GM18502 (cell line): ENCODE measurements around the gene ERC2.

Experiments
- ATAC-seq: cut with Tn5 transposase; IDR thresholded peaks from one replicate; pipeline ENCODE4 v1.9.1; 2021; ENCODE audit warnings: mild to moderate bottlenecking; ENCODE audit not compliant: unreplicated experiment, poor library complexity

ERC2 gene

GRCh38 chr3:55742022-55742831 lies 726.0 kb downstream of the ERC2 start:
- ATAC-seq: no peak

- ATAC-seq: no peak
These were observed 731.1 kb downstream of the ERC2 start for GRCh38 chr3:55737186-55737585.

DNA sequence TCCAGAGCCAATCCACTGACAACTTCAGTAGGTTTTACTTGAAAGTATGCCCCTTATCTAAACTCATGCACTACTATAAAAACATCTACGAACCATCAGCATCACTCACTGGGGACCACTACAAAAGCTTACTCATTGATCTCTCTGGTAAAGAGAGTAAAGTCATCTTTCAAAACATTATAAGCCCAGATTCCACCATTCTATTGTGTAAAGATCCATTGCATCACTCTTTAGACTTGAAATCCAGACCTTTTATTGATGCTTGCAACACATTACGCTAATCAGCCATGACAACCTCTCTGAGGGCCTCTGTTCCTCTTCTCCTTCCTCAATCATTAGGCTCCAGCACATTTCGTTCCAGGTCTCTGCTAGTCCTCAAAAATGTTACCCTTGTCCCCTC lies 732.3 kb downstream of the ERC2 start:
- no peak for ATAC-seq

- no peak for ATAC-seq
These were observed 736.5 kb downstream of the ERC2 start for GRCh38 chr3:55731741-55732140.

- ATAC-seq: no peak
These were observed 738.7 kb downstream of the ERC2 start for GRCh38 chr3:55729546-55729945.

GRCh38 chr3:55728461-55729100 lies 739.7 kb downstream of the ERC2 start:
- ATAC-seq: no peak

GRCh38 chr3:55726501-55726775 lies 741.8 kb downstream of the ERC2 start:
- ATAC-seq: no peak

GRCh38 chr3:55725681-55726500 lies 742.4 kb downstream of the ERC2 start:
- ATAC-seq: no peak

GRCh38 chr3:55724821-55725220 lies 743.4 kb downstream of the ERC2 start:
- peak; percentile 75 for ATAC-seq

- ATAC-seq: no peak
These were observed 743.9 kb downstream of the ERC2 start for GRCh38 chr3:55724407-55724784.

GRCh38 chr3:55723653-55724406 lies 744.4 kb downstream of the ERC2 start:
- peak; percentile 28 for ATAC-seq

DNA sequence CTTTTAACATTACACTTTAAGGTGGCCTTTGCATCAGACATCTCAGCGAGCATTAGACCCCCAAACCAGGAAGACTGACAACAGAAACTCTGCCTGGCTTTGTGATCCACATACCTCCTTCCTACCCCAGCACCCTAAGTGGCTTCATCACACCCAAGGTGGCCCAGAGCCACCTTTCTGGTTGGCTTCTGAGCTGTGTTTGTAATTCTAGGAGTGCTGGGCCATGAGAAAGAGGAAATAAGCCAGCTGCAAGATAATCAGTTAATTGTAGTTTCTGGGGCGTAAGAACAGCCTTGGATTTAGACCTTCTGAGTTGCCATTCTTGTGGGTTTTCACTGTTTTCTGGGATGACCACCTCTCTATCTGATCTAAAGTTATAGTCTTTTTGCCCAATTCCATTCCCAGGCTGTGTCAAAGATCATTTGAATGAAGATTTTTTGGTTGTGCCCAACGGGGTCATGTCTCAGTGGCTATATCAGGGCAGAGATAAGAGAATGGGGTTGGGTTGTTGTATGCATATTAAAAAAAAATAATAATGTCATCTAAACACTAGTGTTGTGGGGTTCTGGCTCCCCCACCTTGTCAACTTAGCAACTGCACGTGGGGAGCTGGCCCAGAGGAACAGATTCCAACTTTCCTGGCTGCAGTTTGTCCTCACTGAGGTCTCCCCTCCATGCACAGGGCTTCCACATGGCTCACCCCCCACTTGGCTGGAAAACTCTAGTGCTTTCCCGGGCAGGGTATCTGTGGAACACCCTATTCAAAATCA lies 746.4 kb downstream of the ERC2 start:
- ATAC-seq: no peak

DNA sequence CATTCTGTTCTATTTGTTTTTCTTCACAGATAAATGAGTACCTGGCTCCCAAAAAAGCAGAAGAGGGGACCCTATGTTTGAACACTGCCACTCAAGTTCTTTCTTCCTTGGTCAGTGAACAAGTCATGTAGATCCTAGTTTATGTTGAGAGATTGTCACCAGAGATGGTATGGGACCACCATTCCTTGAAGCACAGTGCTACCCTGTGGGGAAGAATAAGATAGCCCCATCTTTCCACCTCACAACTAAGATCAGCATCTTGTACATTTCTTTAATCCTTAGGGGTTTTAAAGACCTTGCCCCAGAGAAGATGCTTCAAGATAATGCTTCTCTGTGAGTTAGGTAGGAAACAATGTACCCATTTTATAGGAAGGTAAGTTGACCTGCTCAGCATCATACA lies 747.7 kb downstream of the ERC2 start:
- no peak for ATAC-seq

- no peak for ATAC-seq
These were observed 748.8 kb downstream of the ERC2 start for GRCh38 chr3:55719508-55719907.

DNA sequence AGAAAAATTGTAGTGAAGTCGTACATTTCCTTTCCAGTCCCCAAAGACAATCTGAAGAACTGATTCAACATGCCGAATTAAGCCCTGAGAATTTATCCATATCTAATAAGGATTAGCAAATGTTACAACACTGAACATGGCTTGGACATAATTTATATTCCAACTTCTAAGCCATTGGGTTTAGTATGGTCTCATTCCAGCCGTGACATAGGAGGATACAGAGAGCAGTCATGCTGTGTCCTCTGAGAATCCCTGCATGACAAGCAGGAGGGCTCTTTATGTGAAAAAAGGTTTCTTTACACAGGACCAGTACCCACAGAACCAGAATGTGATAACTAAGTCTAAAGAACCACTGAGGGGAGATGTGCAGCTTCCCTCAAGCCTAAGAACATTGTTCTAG lies 749.3 kb downstream of the ERC2 start:
- no peak for ATAC-seq

- no peak for ATAC-seq
These were observed 749.7 kb downstream of the ERC2 start for GRCh38 chr3:55718521-55718921.

DNA sequence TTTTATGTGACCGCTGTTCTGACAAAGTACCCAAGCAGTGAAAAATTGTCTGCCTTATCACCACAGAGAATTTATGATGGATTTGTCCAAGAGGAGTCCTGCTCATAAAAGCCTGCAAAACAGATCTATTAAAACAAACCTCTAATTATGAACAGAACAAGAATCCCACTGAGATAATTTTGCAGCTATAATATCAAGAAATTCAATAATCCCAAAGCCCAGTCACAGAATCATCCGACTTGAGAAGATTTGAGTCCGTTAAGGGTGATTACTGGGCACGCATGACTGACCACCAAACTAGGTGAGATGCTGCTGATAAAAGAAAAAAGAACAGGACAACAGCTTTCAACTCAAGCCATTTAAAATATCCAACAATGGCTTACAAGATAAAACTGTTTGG lies 750.2 kb downstream of the ERC2 start:
- ATAC-seq: no peak

DNA sequence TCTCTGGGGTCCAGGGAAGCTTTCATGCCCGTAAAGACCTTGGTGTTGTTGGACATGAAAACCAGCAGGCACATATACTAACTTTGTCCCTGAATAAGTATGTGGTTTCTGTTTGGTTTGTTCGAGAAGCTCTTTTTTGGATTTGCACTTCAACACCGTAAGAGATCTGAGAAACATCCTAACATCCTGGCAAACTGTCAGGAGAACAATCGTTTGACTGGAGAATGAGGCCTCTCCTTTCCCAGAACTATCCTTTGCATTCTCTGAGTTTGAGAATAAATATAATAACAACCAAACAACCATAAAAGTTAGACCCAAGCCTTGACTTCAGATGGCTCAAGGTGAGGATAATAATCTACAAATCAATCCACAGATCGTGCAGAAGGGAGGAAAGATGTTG lies 750.8 kb downstream of the ERC2 start:
- no peak for ATAC-seq

- ATAC-seq: peak; percentile 46
These were observed 751.5 kb downstream of the ERC2 start for GRCh38 chr3:55716611-55717225.

- no peak for ATAC-seq
These were observed 752.2 kb downstream of the ERC2 start for GRCh38 chr3:55716044-55716443.
